MM.1S (cell line): ENCODE measurements around the gene FAM193B.

Experiments used
- DNase-seq: peaks from one replicate; pipeline ENCODE4 v3.0.0-alpha.2; 2015
- H2AFZ ChIP-seq: fragments of 300-600 bp; sonication (generic); 2 replicates; pipeline ENCODE4 v1.6.0; 2016; ENCODE audit warnings: antibody characterized with exemption, low read length
- H3F3A ChIP-seq: fragments of 300-600 bp; sonication (generic); 2 replicates; pipeline ENCODE4 v1.6.1; 2016; ENCODE audit warnings: mild to moderate bottlenecking, antibody characterized with exemption, low read length, moderate library complexity, mixed read lengths; ENCODE audit not compliant: insufficient read depth
- H3K27ac ChIP-seq: fragments of 300-600 bp; sonication (generic); 2 replicates; pipeline ENCODE4 v1.5.1; 2016; ENCODE audit warnings: mild to moderate bottlenecking, low read length
- H3K27me3 ChIP-seq: fragments of 300-600 bp; sonication (generic); replicated peaks from 2 replicates; pipeline ENCODE4 v1.6.0; 2016; ENCODE audit warnings: low read length; ENCODE audit not compliant: insufficient read depth
- H3K36me3 ChIP-seq: fragments of 300-600 bp; sonication (generic); replicated peaks from 2 replicates; pipeline ENCODE4 v1.6.1; 2016; ENCODE audit warnings: mild to moderate bottlenecking, low read length, mixed read lengths; ENCODE audit not compliant: insufficient read depth
- H3K4me1 ChIP-seq: fragments of 300-600 bp; sonication (generic); 2 replicates; pipeline ENCODE4 v1.6.1; 2016; ENCODE audit warnings: low read length, mixed read lengths
- H3K4me2 ChIP-seq: fragments of 300-600 bp; sonication (generic); 2 replicates; pipeline ENCODE4 v1.6.0; 2016; ENCODE audit warnings: low read depth, low read length
- H3K4me3 ChIP-seq: fragments of 300-600 bp; sonication (generic); 2 replicates; pipeline ENCODE4 v1.5.1; 2016; ENCODE audit warnings: low read length, mixed read lengths
- H3K79me2 ChIP-seq: fragments of 300-600 bp; sonication (generic); 2 replicates; pipeline ENCODE4 v1.6.1; 2016; ENCODE audit warnings: mixed run types, low read length, mixed read lengths
- H3K9ac ChIP-seq: fragments of 300-600 bp; sonication (generic); 2 replicates; pipeline ENCODE4 v1.6.1; 2016; ENCODE audit warnings: low read length, mixed read lengths
- H3K9me2 ChIP-seq: fragments of 300-600 bp; sonication (generic); replicated peaks from 2 replicates; pipeline ENCODE4 v1.6.1; 2016; ENCODE audit warnings: mild to moderate bottlenecking, low read length, mixed read lengths; ENCODE audit not compliant: insufficient read depth
- H3K9me3 ChIP-seq: fragments of 300-600 bp; sonication (generic); replicated peaks from 2 replicates; pipeline ENCODE4 v1.6.1; 2016; ENCODE audit warnings: mild to moderate bottlenecking, low read length, mixed read lengths; ENCODE audit not compliant: insufficient read depth
- H4K20me1 ChIP-seq: fragments of 300-600 bp; sonication (generic); 2 replicates; pipeline ENCODE4 v1.6.1; 2016; ENCODE audit warnings: mild to moderate bottlenecking, low read length, moderate library complexity, mixed read lengths; ENCODE audit not compliant: insufficient read depth
- CTCF ChIP-seq: fragments of 300-600 bp; sonication (generic); IDR thresholded peaks from 2 replicates; pipeline ENCODE4 v1.5.1; 2016; ENCODE audit warnings: antibody characterized with exemption, low read length, mixed read lengths
- EZH2 ChIP-seq: fragments of 300-600 bp; sonication (generic); optimal IDR thresholded peaks from 2 replicates; pipeline ENCODE3; 2017; ENCODE audit warnings: low read depth, mild to moderate bottlenecking, antibody characterized with exemption, low read length, mixed read lengths
- EZH2phosphoT487 ChIP-seq: fragments of 300-600 bp; sonication (generic); IDR thresholded peaks from 2 replicates; pipeline ENCODE4 v1.6.1; 2018; ENCODE audit warnings: antibody characterized with exemption, low read length

FAM193B gene

GRCh38 chr5:177520916-177521513 is 33.3 kb downstream of the FAM193B start:
- no peak for DNase-seq
- Histone ChIP-seq H3K9me2 (no peaks in the 10 kb centered on the region), H3K79me2 (peaks cover 23% of the 10 kb centered on the region), H3K27ac (no peak overlapping the region), H3K9ac (no peak overlapping the region), H2AFZ (no peak overlapping the region), H3K9me3 (no peaks in the 10 kb centered on the region), H3F3A (no peaks in the 10 kb centered on the region), H3K4me3 (no peak overlapping the region), H3K4me1 (0 out of 2 replicates have a peak, but pooled peaks cover under 1% of the 10 kb centered on the region), H3K36me3 (no peaks in the 10 kb centered on the region), H3K4me2 (no peak overlapping the region), H3K27me3 (no peaks in the 10 kb centered on the region), H4K20me1 (no peaks in the 10 kb centered on the region)
- TF ChIP-seq EZH2phosphoT487 (no peak), CTCF (peak; percentile 11; the same call in 1 of the 2 replicates)

- 0 out of 2 replicates have a peak, but pooled peaks cover 7% of the 10 kb centered on the region for H3K4me1 ChIP-seq
- no peaks in the 10 kb centered on the region for H3K27me3 ChIP-seq
- H3F3A ChIP-seq: no peaks in the 10 kb centered on the region
- H4K20me1 ChIP-seq: no peaks in the 10 kb centered on the region
- H3K27ac ChIP-seq: no peak overlapping the region
- no peaks in the 10 kb centered on the region for H3K9me3 ChIP-seq
- no peak overlapping the region for H3K4me2 ChIP-seq
- no peak for DNase-seq
- no peaks in the 10 kb centered on the region for H3K36me3 ChIP-seq
- no peak overlapping the region for H3K9ac ChIP-seq
- TF ChIP-seq EZH2 (no peak), CTCF (no peak), EZH2phosphoT487 (no peak)
- no peak overlapping the region for H2AFZ ChIP-seq
- H3K4me3 ChIP-seq: no peak overlapping the region
- peaks cover 26% of the 10 kb centered on the region for H3K79me2 ChIP-seq
- H3K9me2 ChIP-seq: no peaks in the 10 kb centered on the region
Measured at GRCh38 chr5:177520271-177520670, 34.1 kb downstream of the FAM193B start.

- Histone ChIP-seq H3K79me2 (peaks cover 32% of the 10 kb centered on the region), H3K4me1 (0 out of 2 replicates have a peak, but pooled peaks cover 7% of the 10 kb centered on the region), H3K4me3 (no peak overlapping the region), H3K27ac (no peak overlapping the region), H3K9ac (no peak overlapping the region), H3K27me3 (no peaks in the 10 kb centered on the region), H4K20me1 (no peaks in the 10 kb centered on the region), H3K9me2 (no peaks in the 10 kb centered on the region), H3K4me2 (no peak overlapping the region), H3K9me3 (no peaks in the 10 kb centered on the region), H3F3A (no peaks in the 10 kb centered on the region), H3K36me3 (no peaks in the 10 kb centered on the region), H2AFZ (no peak overlapping the region)
- TF ChIP-seq EZH2 (no peak), EZH2phosphoT487 (no peak), CTCF (no peak)
- DNase-seq: no peak
Measured at GRCh38 chr5:177519463-177520235, 34.7 kb downstream of the FAM193B start.
